MCF 10A (cell line): ENCODE results near the gene AKAP17A. TPM values are rescaled to one million over a fixed set of nuclear protein-coding genes. Genes with fewer than 3 reads are reported as not detected.
"Not testable (repeated sequence)": the region's sequence is repeated elsewhere in the genome, so short reads cannot be mapped to it uniquely, and the experiment has no call there.

Experiments used
- BruUV-seq: library from RNA; stranded (reverse); fragments of 400-500 nt; replicated peaks from 2 replicates; lab custom pipeline; 2021; lab: Mats Ljungman, UMichigan
- CTCF ChIA-PET: fragments of 300-600 bp; sonication (Branson Sonifier 250); formaldehyde crosslinking; extraction: SDS; loops from one replicate; lab custom pipeline; 2021; ENCODE audit warnings: antibody characterized with exemption, inconsistent platforms; lab: Yijun Ruan, JAX
- POLR2A ChIA-PET: fragments of 300-600, 350-650 bp; sonication (Branson Sonifier 250); formaldehyde crosslinking; extraction: SDS; loops from one replicate; lab custom pipeline; 2020; ENCODE audit warnings: antibody characterized with exemption, inconsistent platforms; lab: Yijun Ruan, JAX
- DNase-seq: peaks from one replicate; pipeline ENCODE4 v3.0.0-alpha.2; 2018; ENCODE audit not compliant: unreplicated experiment
- H3K27ac Mint-ChIP-seq: one replicate; pipeline ENCODE4 v1.8.0; 2022; ENCODE audit warnings: mild to moderate bottlenecking, low read depth, mixed read lengths; ENCODE audit not compliant: unreplicated experiment
- H3K27me3 Mint-ChIP-seq: one replicate; pipeline ENCODE4 v1.8.0; 2022; ENCODE audit warnings: mixed read lengths; ENCODE audit not compliant: insufficient read depth, unreplicated experiment
- H3K36me3 Mint-ChIP-seq: one replicate; pipeline ENCODE4 v1.8.0; 2022; ENCODE audit warnings: mild to moderate bottlenecking, moderate library complexity, mixed read lengths; ENCODE audit not compliant: insufficient read depth, unreplicated experiment
- H3K4me1 Mint-ChIP-seq: one replicate; pipeline ENCODE4 v1.8.0; 2022; ENCODE audit warnings: mixed read lengths; ENCODE audit not compliant: insufficient read depth, unreplicated experiment
- H3K4me3 Mint-ChIP-seq: one replicate; pipeline ENCODE4 v1.8.0; 2022; ENCODE audit warnings: mild to moderate bottlenecking, moderate library complexity, mixed read lengths; ENCODE audit not compliant: unreplicated experiment
- H3K9me3 Mint-ChIP-seq: one replicate; pipeline ENCODE4 v1.8.0; 2022; ENCODE audit warnings: mixed read lengths; ENCODE audit not compliant: unreplicated experiment
- intact Hi-C: fragments of 100-400 bp; cut with micrococcal nuclease; formaldehyde crosslinking; loops from 2 replicates; pipeline ENCODE4 v1.14.1; 2022
- total RNA-seq: library from RNA; stranded (reverse); gene quantifications from 2 replicates; pipeline ENCODE4 v1.2.3, GENCODE V29; 2022
- TF ChIP-seq, protein P1 (sequence below): fragments of 200-600 bp; IDR thresholded peaks from one replicate; pipeline ENCODE4 v1.8.0; 2022; ENCODE audit warnings: antibody characterized with exemption, mild to moderate bottlenecking; ENCODE audit not compliant: unreplicated experiment

The AKAP17A gene
- total RNA-seq, 1 experiment from 2014 or later: 76.2 TPM

DNA sequence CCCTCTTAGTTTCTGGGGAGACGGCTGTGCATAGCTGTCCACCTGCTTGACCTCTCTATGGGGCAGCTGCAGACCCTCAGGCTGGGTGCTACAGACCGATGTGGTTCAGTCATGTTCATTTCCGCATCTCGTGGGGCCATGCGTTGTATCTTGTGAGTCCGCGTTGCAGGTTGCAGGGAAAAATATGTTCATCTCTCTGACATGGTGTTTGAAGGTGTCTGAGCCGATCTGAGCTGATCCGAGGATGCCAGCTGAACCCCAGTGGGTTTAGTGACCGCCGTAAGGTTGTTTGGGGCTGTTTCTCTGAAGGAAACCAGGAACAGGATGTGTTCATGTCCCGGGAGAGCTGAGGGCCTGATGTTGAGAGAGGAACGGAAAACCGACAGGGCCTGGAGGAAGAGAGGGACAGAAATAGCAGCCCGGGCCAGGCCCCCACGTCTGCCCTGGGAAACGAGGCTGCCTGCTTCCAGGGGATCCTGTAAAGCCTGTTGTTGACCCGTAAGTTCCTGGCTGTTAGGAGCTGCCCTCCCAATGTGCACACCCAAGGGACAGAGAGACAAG, 44.6 kb upstream of the AKAP17A start:
- ChIA-PET POLR2A (no interaction called here), CTCF (no interaction called here)
- Mint-ChIP-seq H3K36me3 (no peaks in the 10 kb centered on the region), H3K4me3 (no peak overlapping the region), H3K27me3 (no peaks in the 10 kb centered on the region), H3K27ac (no peak overlapping the region), H3K9me3 (peaks cover 4% of the 10 kb centered on the region), H3K4me1 (no peaks in the 10 kb centered on the region)
- TF ChIP-seq, protein P1, sequence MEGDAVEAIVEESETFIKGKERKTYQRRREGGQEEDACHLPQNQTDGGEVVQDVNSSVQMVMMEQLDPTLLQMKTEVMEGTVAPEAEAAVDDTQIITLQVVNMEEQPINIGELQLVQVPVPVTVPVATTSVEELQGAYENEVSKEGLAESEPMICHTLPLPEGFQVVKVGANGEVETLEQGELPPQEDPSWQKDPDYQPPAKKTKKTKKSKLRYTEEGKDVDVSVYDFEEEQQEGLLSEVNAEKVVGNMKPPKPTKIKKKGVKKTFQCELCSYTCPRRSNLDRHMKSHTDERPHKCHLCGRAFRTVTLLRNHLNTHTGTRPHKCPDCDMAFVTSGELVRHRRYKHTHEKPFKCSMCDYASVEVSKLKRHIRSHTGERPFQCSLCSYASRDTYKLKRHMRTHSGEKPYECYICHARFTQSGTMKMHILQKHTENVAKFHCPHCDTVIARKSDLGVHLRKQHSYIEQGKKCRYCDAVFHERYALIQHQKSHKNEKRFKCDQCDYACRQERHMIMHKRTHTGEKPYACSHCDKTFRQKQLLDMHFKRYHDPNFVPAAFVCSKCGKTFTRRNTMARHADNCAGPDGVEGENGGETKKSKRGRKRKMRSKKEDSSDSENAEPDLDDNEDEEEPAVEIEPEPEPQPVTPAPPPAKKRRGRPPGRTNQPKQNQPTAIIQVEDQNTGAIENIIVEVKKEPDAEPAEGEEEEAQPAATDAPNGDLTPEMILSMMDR: no peak
- intact Hi-C loops: no loop called here
- BruUV-seq: no TSS peak
- no peak for DNase-seq

DNA sequence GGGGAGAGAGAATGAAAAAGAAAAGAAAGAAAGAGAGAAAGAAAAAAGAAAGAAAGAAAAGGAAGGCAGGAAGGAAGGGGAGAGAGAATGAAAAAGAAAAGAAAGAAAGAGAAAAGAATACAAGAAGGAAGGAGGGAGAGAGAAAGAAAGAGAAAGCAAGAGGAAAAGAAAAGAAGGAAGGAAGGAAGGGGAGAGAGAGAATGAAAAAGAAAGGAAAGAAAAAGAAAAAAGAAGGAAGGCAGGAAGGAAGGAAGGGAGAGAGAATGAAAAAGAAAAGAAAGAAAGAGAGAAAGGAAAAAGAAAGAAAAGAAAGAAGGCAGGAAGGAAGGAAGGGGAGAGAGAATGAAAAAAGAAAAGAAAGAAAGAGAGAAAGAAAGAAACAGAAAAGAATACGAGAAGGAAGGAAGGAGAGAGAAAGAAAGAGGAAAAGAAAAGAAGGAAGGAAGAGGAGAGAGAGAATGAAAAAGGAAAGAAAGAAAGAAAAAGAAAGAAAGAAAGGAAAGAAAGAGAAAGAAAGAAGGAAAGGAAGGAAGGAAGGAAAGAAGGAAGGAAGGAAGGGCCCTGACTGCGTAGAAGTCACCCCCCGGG, 39.4 kb upstream of the AKAP17A start:
- no TSS peak for BruUV-seq
- H3K27me3 Mint-ChIP-seq: no peaks in the 10 kb centered on the region
- TF ChIP-seq, protein P1: no peak

DNA sequence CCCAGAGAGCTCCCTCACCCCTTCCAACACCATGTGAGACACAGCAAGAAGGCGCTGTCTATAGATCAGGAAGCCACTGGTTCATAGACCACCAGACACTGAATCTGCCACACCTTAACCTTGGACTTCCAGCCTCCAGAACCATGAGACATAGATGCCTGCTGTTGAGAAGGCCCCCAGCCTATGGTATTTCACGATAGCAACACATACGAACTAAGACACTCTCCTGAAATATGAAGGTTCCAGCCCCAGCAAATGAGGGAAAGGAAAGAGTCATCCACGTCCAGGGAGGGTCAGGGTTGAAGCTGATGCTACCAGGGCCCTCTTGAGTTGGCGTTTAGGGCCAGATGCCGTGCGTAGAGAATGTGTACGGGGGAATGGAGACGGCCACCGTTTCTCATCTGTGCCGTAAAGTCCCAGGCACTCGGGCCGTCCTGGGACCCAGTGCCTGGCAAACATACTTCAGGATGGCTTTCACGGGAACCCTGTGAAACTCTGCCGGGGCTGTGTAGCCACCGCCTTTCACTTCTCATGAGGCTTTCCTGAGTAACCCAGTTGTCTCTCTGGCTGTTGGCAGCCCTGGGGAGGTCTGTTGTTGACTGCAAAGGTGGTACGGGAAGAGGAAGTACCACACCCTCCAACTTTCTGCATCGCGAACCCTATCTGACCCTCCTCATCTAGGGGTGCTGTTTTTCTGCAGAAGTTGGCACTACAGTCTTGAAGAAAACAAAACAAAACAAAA, 36.8 kb upstream of the AKAP17A start:
- Mint-ChIP-seq H3K36me3 (no peaks in the 10 kb centered on the region), H3K27ac (no peak overlapping the region), H3K27me3 (no peaks in the 10 kb centered on the region), H3K4me1 (no peaks in the 10 kb centered on the region), H3K9me3 (peaks cover 20% of the 10 kb centered on the region), H3K4me3 (no peak overlapping the region)
- no TSS peak for BruUV-seq
- ChIA-PET POLR2A (no interaction called here), CTCF (no interaction called here)
- DNase-seq: no peak
- intact Hi-C loops: no loop called here
- TF ChIP-seq, protein P1: no peak

More for the DNA sequence above, 39.4 kb upstream of the AKAP17A start:
- no peaks in the 10 kb centered on the region for H3K36me3 Mint-ChIP-seq
- ChIA-PET CTCF (no interaction called here), POLR2A (no interaction called here)
- H3K4me3 Mint-ChIP-seq: no peak overlapping the region
- H3K4me1 Mint-ChIP-seq: no peaks in the 10 kb centered on the region
- no peak for DNase-seq
- intact Hi-C loops: no loop called here
- H3K9me3 Mint-ChIP-seq: peaks cover 13% of the 10 kb centered on the region
- no peak overlapping the region for H3K27ac Mint-ChIP-seq

DNA sequence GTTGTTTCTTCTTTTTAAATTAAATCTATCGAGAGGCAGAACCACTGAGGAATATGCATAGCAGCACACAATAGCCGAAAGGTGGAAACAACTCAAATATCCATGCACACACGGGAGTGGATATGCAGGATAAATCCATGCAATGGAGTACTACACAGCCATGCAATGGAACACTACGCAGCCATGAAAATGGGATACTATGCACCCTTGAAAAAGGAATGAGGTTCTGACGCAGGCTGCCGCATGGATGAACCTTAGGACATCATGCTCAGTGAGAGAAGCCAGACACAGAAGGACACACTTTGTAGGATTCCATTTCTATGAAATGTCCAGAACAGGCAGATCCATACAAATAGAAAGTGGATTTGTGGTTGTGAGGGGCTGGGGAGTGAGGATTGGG, 36.0 kb upstream of the AKAP17A start:
- no peaks in the 10 kb centered on the region for H3K4me1 Mint-ChIP-seq
- no peak for DNase-seq
- intact Hi-C loops: no loop called here
- H3K36me3 Mint-ChIP-seq: no peaks in the 10 kb centered on the region
- BruUV-seq: no TSS peak
- ChIA-PET CTCF (no interaction called here), POLR2A (no interaction called here)
- no peak overlapping the region for H3K4me3 Mint-ChIP-seq
- H3K9me3 Mint-ChIP-seq: peaks cover 20% of the 10 kb centered on the region
- H3K27ac Mint-ChIP-seq: no peak overlapping the region
- no peaks in the 10 kb centered on the region for H3K27me3 Mint-ChIP-seq
- TF ChIP-seq, protein P1: no peak

DNA sequence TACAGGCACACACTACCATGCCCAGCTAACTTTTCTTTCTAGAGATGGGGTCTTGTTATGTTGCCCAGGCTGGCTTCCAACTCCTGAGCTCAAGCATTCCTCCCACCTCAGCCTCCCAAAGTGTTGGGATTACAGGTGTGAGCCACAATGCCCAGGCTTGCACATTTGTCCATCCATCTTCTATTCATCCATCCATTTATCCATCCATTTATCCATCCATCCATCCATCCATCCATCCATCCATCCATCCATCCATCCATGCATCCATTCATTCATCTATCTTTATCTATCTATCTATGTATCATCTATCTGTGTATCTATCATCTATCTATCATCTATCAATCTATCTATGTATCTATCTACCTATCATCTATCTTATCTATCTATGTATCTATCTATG, 34.0 kb upstream of the AKAP17A start:
- intact Hi-C loops, H3K36me3 Mint-ChIP-seq, H3K4me1 Mint-ChIP-seq, POLR2A ChIA-PET, H3K9me3 Mint-ChIP-seq, DNase-seq, H3K27ac Mint-ChIP-seq, BruUV-seq, H3K4me3 Mint-ChIP-seq, CTCF ChIA-PET: not testable (repeated sequence)
- H3K27me3 Mint-ChIP-seq: peaks cover 19% of the 10 kb centered on the region
